Measurements from ENCODE around the gene FCGR3A. TPM values are rescaled to one million over a fixed set of nuclear protein-coding genes. Genes with fewer than 3 reads are reported as not detected.

The FCGR3A gene
- total and polyA plus RNA-seq, 2 of the 8 experiments (the other 6 are each of a cell fraction or from before 2014, with no cell fraction given) = not detected

DNA sequence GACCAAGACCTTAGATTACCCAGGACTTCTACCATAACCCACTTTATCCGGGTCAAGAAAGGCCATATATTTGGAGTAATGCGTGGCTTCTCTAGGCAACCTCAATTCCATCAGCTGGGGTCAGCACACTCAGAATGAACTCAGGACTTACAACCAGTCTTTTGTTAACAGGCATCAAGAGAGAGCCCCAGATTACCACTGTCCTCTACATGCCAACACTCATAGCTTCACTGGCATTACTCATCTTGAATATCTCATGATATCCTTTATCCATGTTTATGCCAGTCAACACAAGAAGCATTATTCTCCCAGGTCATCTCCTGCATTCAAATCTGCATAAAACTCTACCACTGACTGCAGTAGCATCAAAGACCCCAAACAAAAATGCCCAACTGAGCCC lies 51.0 kb downstream of the FCGR3A start:
- CTCF ChIA-PET (ENCODE audit: partially characterized antibody) = interaction anchor here (0.8 kb wide), 1 partner anchor 12 kb away, joined by 3 read pairs; no protein-coding TSS in a partner anchor

More for the DNA sequence above, 51.0 kb downstream of the FCGR3A start:
- no peak for TF ChIP-seq RAD21 (IDR thresholded peaks at IDR 0.05 in 1 of 2, conservative IDR thresholded peaks at IDR 0.05 in 1 of 2; ENCODE audit: low read depth in 2 of 2, low read length in 2 of 2)
- TF ChIP-seq BRCA1 (IDR thresholded peaks at IDR 0.05; ENCODE audit: low read depth, low read length) = no peak
- TF ChIP-seq RFX5 (IDR thresholded peaks at IDR 0.05; ENCODE audit: borderline replicate concordance, low read depth, low read length) = no peak
- TF ChIP-seq, protein P1, sequence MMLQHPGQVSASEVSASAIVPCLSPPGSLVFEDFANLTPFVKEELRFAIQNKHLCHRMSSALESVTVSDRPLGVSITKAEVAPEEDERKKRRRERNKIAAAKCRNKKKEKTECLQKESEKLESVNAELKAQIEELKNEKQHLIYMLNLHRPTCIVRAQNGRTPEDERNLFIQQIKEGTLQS (IDR thresholded peaks at IDR 0.05; ENCODE audit: insufficient read depth, low read depth, low read length) = no peak
- TF ChIP-seq CHD1 (IDR thresholded peaks at IDR 0.05; ENCODE audit: low read depth, low read length) = no peak
- TF ChIP-seq JUND (IDR thresholded peaks at IDR 0.05; ENCODE audit: low read length) = no peak
- no peaks in the 10 kb centered on the region for H3K4me1 ChIP-seq (replicated peaks in 1 of 4; ENCODE audit: control insufficient read depth in 3 of 4, insufficient read depth in 4 of 4, low read length in 3 of 4)
- no peaks in the 10 kb centered on the region for H3K79me1 ChIP-seq (ENCODE audit: low read depth, low read length)
- no peak overlapping the region for H2AK5ac ChIP-seq (ENCODE audit: low read depth, low read length)
- H2BK5ac ChIP-seq (ENCODE audit: low read depth, low read length) = no peak overlapping the region
- H2BK20ac ChIP-seq (ENCODE audit: low read length) = no peak overlapping the region
- POLR2A ChIA-PET (ENCODE audit: partially characterized antibody) = no interaction called here
- H2BK120ac ChIP-seq (replicated peaks; ENCODE audit: low read depth, low read length) = no peak overlapping the region
- H3K27ac ChIP-seq (ENCODE audit: low read depth, low read length) = no peak overlapping the region
- H4K20me1 ChIP-seq (replicated peaks in 1 of 2; ENCODE audit: control insufficient read depth in 1 of 2, insufficient read depth in 2 of 2, low read length in 2 of 2) = no peaks in the 10 kb centered on the region
- H3K18ac ChIP-seq (ENCODE audit: extremely low read depth, low read length) = no peak overlapping the region
- no peak overlapping the region for H3K9ac ChIP-seq (replicated peaks in 1 of 4; ENCODE audit: extremely low read depth in 1 of 4, low read depth in 3 of 4, low read length in 3 of 4)
- H4K5ac ChIP-seq (ENCODE audit: insufficient read length, low read depth, low read length) = no peak overlapping the region
- no peaks in the 10 kb centered on the region for H3K9me3 ChIP-seq (ENCODE audit: insufficient read depth in 2 of 2, low read depth in 1 of 2, low read length in 1 of 2)
- 85% methylated on average over 2 of the region's 2 CpGs; no CpG with 5 or more reads in 1 of the 2 experiments for WGBS, 2 experiments (ENCODE audit: extremely low coverage in 1 of 2, insufficient coverage in 1 of 2, insufficient read length in 1 of 2, insufficient replicate concordance in 2 of 2, low coverage in 1 of 2, low lambda C conversion rate in 2 of 2, missing lambda C conversion rate in 1 of 2)
- no peak overlapping the region for H3K4ac ChIP-seq (replicated peaks; ENCODE audit: insufficient read length, low read depth, low read length)
- DNase-seq (ENCODE audit: low read depth in 1 of 2, low spot score in 2 of 2) (no peak), FAIRE-seq (no peak)
- H3K4me3 ChIP-seq (ENCODE audit: extremely low read depth in 1 of 4, insufficient read depth in 2 of 4, low read depth in 3 of 4, low read length in 4 of 4) = no peak overlapping the region
- no peak overlapping the region for H2BK15ac ChIP-seq (ENCODE audit: low read length)
- H3K4me2 ChIP-seq (ENCODE audit: insufficient read depth in 1 of 2, low read depth in 2 of 2, low read length in 2 of 2) = no peak overlapping the region
- H3K14ac ChIP-seq (ENCODE audit: insufficient read length) = no peak overlapping the region
- no peaks in the 10 kb centered on the region for H3K23me2 ChIP-seq (ENCODE audit: low read depth, low read length)
- H4K91ac ChIP-seq (replicated peaks; ENCODE audit: insufficient read length, low read length) = no peak overlapping the region
- H3K27me3 ChIP-seq (replicated peaks in 1 of 4; ENCODE audit: control insufficient read depth in 3 of 4, extremely low read depth in 1 of 4, insufficient read depth in 3 of 4, low read length in 3 of 4) = no peaks in the 10 kb centered on the region; a peak in 1 of 7 replicates
- no peak overlapping the region for H2AFZ ChIP-seq (ENCODE audit: low read length)
- H3K79me2 ChIP-seq (ENCODE audit: control insufficient read depth in 1 of 2, insufficient read depth in 2 of 2, low read length in 2 of 2) = no peaks in the 10 kb centered on the region
- H4K8ac ChIP-seq (ENCODE audit: extremely low read depth, insufficient read depth, low read length) = no peak overlapping the region
- H3K23ac ChIP-seq (ENCODE audit: insufficient read length) = no peak overlapping the region
- H3K36me3 ChIP-seq (ENCODE audit: control insufficient read depth in 2 of 4, insufficient read depth in 4 of 4, low read length in 3 of 4) = no peaks in the 10 kb centered on the region
- no peak overlapping the region for H2BK12ac ChIP-seq (ENCODE audit: low read depth, low read length)
- no peak overlapping the region for H3K56ac ChIP-seq (replicated peaks; ENCODE audit: insufficient read length, low read depth, low read length)

Measured in H1 (cell line).